HG02759 (cell line): Measurements from ENCODE around the gene CNPY2.
"Not testable (repeated sequence)": the region's sequence is repeated elsewhere in the genome, so short reads cannot be mapped to it uniquely, and the experiment has no call there.

Source experiments
- ATAC-seq: cut with Tn5 transposase; IDR thresholded peaks from one replicate; pipeline ENCODE4 v1.9.1; 2021; ENCODE audit warnings: mild to moderate bottlenecking, moderate library complexity; ENCODE audit not compliant: unreplicated experiment

The CNPY2 gene

DNA sequence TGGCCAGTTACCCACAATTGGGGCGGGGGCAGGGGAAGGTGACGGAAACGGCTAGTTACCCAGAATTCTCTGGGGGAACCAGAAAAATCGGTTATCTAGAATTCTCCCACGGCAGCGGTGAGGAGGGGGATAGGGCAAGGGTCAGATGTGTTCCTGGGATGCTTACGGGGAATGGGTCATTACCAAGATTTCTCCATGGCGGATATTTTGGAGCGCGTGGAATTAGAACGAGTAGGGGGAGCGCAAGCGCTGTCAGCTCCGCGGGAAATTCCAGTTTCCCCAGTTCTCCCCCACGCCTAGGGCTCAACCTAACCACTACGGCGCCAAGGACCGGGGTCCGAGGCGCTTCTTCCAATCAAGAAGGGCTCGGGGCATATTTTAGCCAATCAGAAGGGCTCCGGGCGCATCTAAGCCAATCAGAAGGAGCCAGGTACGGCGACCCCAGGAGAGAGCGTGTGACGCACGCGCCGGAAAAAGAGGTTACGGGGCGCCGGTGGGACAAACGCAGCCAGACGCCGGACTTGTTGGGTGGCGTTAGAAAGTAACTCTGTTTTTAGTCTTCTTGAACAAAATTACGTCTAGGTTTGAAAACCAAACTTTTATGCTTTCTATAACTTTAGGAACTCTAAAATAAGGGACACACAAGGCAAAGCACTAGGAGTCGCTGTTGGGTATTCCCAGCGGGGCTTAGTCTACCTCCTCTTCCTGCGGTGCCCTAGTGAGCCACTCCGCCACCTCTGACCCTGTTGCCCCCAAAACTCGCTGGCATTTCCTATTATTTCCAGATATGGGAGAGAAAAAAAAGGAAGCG lies 18.1 kb upstream of the CNPY2 start, which contains the start of gene PAN2:
Gene PAN2, minus strand, starts transcription at position 322 of the 811 bp plus-strand sequence. CDS start 906 bp downstream, outside the sequence.
- ATAC-seq = peak; percentile 89

DNA sequence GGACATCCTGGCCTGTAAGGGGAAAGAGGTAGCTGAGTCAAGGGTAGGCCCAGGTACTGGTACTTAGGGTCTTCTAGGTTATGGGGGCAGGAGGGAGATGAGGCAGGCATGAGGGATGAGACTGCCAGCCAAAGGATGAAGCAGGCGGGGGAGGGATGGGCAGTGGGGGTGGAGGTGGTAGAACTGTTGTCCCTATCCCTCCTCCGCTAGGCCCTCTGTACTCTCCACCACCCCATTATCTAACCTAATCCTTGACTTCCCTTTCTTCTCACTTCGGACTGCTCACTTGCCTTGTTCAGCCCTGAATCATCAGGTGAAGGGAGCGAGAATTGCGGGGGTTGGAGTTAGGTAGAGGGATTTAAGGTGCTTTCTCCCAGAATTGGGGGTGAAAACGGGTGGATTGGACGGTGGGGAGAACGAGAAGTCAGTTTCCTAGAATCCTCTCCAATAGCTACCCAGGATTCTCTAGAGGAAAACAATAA lies 17.4 kb upstream of the CNPY2 start:
- no peak for ATAC-seq

DNA sequence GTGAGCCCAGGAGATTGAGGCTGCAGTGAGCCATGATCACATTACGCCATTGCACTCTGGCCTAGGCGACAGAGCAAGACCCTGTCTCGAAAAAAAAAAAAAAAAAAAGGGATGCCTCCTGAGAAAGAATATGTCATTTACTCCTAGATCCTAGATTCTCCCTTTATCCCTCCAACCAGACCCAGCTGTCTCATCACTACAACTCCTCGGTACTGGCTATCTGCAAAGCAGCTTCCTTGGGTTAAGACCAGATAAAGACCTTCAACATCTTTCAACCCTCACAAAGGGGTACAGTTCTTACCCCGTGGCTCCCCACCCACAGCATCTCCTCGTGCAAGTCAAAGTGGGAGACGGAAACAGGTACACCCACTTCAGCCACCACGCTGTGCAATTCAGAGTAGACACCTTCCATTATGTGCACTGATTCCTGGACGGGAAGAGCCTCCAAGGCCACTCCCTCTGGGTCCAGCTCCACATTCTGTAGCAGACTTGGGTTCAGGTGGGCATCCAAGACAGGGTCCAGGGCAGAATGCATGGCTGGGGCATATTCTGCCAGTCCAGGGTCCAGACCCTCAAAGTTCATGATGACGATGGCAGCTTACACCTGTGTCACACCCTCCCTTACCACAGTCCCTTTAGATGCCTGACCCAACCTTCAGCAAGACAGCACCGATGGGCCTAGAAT lies 16.9 kb upstream of the CNPY2 start:
- ATAC-seq = no peak

DNA sequence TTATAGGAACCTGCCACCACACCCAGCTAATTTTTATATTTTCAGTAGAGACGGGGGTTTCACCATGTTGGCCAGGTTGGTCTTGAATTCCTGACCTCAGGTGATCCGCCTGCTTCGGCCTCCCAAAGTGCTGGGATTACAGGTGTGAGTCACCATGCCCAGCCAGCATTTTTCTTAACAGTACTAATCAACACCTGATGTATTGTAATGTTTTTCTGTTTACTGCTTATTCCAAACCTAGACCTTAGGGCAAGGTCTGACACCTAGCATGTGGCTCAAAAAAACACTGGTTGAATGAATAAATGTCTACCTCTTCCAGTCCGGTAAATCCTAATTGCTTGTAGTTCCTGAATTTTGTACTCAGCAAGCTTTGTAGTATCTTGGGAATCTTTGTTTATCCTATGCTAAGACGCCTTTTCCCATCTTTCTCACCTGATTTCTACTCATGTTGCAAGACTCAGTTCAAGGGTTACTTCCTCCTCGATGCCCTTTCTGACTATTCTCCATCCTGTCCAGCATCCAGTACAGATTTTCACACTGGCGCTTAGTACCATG lies 15.2 kb upstream of the CNPY2 start:
- ATAC-seq = no peak

DNA sequence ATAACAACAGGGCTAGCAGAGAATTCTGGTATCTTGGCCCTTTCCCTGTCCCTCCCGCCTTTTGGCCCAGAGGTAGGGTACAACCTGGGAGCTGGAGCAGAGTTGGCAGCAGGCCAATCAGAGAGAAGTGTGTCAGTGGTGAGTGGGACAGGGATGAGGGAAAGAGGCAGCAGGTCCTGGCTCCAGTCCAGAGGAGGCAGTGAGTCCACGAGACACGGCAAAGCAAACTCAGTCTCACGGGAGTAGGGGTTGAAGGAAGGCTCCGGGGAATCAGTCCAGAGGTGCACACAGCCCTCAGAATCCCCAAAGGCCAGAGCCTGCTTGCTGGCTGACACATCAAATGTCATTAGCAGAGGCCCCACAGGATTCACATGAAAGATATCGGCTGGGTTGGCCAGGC lies 10.7 kb upstream of the CNPY2 start:
- no peak for ATAC-seq

DNA sequence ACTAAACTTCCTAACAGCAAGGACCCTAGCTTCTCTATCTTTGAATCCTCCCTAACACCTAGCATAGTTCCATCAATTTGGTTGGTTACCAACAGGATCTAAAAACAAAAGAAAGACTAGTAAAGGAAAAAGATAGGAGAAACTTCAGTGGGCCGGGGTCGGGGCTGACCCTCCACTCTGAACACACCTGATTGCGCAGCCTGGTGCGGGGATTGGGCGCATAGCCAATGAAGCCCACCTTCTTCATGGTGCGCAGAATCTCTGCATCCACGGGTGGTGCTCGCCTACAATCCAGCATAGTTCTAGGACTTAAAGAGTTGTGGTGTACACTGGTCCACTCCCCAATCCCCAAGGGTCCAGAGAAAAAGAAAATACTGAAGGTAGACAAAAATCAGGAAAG lies 10.3 kb upstream of the CNPY2 start:
- ATAC-seq = no peak

DNA sequence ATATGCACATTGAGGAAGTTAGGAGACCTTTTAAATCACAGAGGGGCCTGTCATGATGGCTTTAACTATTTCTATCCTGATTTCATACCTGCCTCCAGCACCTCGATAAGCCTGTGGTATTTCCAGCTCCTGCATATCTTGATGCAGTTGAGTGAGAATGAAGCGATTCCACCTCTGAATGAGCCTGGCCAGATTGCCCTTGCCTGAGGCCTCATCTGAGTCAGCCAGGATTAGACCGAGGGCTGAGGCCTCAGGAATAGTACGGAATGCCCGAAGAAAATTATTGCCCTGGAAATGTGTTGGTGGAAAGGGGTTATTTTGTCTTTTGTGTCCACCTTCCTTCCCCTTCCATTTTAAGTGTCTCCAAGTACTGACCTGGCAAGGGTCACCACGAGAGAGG lies 8.4 kb upstream of the CNPY2 start:
- no peak for ATAC-seq

DNA sequence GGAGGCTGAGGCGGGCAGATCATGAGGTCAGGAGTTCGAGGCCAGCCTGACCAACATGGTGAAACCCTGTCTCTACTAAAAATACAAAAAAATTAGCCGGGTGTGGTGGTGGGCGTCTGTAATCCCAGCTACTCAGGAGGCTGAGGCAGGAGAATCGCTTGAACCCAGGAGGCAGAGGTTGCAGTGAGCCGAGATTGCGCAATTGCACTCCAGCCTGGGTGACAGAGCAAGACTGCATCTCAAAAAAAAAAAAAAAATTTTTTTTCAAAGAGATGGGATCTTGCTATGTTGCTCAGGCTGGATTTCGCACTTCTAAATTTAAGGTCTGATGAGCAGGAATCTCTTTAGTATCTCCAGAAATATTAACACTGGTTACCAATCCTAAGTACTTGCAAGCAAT lies 5.8 kb upstream of the CNPY2 start:
- ATAC-seq = not testable (repeated sequence)

DNA sequence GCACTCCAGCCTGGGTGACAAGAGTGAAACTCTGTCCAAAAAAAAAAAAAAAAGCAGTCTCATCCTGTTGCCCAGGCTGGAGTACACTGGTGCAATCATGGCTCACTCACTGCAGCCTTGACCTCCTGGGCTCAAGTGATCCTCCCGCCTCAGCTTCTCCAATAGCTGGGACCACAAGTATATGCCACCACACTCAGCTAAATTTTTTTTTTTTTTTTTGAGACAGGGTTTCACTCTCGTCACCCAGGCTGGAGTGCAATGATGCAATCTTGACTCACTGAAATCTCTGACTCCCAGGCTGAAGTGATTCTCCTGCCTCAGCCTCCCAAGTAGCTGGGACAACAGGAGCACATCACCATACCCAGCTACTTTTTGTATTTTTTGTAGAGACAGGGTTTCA lies 5.2 kb upstream of the CNPY2 start:
- ATAC-seq = no peak

DNA sequence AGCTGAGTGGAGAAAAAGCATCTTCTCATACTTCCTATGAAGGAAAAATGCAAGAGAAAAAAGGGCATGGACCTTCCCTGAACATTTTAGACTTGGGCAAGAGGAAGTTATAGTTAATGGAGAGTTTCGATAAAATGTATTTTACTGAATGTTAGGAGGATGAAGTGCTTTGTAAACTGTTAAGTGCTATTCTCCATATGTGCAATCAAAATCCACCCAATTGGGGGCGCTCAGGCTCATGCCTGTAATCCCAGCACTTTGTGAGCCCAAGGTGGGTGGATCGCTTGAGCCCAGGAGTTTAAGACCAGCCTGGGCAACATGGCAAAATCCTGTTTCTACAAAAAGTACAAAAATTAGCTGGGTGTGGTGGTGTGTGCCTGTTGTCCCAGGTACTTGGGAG lies 1.9 kb upstream of the CNPY2 start:
- no peak for ATAC-seq

DNA sequence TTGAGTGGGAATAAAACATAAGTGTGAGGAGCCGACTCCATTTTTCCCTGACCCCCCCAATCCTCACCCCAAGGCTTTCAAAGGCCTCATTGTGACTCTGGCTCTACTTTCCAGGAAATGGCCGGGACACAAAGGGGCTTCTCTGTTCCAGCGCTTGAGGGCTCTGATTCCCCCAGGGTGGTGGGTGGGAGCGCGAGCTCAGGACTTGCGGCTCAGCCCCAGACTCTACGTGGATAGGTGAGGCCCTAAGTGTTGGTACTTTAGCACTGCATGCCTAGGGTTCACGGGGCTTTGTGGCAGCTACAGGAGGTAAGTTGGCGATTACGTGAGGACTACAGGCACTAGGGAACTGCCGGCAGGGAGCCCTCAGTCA lies 553 bp downstream of the CNPY2 start:
- no peak for ATAC-seq

DNA sequence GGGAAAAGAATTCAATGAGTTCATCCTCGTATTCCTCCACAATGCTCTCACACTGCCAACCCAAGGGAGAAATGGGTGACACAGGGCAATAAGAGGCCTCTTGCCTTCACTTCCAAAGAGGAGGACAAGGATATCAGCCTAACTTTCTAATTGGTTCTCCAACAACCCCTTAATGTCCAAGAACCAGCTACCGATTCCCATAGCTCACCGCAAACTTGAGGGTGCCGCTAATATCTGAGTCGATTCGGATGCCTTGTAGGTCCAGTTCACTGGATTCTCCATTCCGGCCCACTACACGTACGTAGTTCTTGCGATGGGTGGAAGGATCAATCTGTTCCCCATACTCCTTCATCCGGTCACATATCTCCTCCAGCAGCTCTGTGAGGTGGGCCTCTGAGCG lies 4.8 kb downstream of the CNPY2 start:
- ATAC-seq = no peak

DNA sequence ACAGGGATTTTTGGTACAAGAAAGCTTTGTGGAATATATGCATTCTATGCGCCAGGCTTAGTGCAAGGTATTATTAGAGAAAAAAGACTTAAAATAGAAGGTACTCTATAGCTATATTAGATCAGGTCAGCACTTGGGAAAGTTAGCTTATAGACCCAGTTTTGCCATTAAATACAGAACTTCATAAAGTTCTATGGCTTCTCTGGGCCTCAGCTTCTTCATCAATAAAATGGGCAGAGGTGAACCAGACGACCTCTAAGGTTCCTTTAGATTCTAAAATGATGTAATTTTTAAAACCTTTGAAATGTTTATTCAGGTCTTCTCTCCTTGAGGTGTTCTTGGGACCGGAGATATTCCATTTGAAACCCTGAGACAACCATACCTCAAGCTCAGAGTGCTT lies 7.1 kb downstream of the CNPY2 start:
- ATAC-seq = no peak

DNA sequence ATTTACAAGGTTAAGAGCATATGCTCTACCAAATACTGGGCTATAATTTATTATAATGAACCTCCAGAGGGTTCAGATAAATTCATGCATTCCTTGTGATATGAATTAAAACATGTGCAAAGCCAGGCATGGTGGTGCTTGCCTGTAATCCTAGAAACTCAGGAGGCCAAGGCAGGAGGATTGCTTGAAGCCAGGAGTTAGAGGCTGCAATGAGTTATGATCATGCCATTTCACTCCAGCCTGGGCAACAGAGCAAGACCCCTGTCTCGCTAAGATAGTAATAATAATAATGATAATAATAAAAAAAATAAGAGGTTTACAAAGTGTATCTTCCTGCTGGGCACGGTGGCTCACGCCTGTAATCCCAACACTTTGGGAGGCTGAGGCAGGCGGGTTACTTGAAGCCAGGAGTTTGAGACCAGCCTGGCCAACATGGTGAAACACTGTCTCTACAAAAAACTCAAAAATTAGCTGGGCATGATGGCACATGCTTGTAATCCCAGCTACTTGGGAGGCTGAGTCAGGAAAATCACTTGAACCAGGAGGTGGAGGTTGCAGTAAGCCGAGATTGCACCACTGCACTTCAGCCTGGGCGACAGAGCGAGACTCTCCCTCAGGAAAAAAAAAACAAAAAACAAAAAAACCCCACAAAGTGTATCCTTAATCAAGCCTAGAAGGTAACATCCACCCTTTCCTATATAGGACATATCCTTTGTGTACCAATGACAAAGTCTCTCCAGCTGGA lies 8.4 kb downstream of the CNPY2 start:
- no peak for ATAC-seq

DNA sequence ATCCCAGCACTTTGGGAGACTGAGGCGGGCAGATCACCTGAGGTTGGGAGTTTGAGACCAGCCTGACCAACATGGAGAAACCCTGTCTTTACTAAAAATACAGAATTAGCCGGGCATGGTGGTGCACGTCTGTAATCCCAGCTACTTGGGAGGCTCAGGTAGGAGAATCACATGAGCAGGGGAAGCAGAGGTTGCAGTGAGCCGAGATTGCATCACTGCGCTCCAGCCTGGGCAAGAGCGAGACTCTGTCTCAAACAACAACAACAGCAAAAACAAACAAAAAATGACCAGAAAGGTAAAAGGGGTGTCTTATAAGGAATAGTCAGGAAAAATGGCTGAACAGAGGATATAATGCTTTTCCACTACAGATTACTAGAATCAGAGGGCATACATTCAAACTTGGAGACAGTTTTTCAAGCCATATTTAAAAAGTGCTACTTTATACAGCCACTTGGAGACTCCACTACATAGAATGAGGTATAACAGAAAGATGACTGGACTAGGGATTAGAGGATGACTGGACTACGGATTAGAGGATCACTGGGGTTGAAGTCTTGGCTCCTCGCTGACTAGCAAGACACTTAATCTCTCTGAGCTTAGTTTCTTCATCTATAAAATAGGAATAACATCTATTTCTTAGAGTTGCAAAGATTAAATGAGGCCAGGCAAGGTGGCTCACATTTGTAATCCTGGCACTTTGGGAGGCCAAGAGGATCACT lies 10.8 kb downstream of the CNPY2 start:
- no peak for ATAC-seq

DNA sequence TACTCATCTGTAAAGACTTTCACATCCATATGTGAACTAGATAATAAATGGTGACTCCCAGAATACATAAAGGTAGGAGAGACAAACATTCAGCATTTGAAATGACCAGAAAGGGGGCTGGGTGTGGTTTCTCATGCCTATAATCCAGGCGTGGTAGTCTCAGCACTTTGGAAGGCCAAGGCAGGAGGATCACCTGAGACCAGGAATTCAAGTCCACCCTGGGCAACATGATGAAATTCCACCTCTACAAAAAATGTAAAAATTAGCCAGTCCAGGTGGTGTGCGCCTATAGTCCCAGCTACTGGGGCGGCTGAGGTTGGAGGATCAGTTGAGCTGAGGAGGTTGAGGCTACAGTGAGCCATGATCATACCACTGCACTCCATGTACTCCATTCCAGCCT lies 11.5 kb downstream of the CNPY2 start:
- no peak for ATAC-seq

DNA sequence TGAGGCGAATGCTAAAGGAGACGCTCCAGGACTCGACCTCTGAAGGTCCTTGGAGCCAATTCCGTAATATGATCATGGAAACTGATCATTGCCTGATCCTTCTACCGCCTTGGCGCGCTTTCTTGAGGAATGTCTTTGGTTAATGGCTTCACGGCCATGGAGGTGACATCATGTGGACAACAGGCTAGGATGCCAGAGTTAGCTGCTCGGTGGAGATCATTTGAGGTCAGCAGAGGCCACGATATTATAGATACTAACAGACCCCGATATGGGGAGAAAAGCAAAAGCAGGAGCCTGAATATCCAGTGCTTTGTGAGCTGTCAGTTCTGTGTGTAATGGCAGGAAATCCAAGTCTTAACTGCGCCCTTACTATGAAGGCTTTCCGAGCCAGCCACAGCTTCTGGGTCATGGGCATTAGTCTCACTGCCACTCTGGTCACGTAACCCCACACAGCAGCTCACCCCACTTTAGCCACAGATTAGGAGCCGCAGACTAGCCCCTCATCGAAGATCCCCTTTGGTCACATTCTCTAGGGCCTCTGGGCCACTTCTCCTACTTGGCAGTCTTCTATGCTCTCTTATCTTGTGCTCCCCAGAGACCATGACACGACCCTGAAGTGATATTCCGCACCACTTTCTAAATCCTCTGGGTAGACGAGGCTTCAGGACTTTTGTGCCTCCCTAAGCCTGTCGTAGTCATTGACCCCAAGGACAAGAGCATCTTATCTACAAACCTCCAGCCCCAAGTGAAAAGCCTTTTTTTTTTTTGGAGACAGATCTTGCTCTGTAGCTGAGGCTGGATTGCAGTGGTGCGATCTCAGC lies 14.9 kb downstream of the CNPY2 start:
- no peak for ATAC-seq

DNA sequence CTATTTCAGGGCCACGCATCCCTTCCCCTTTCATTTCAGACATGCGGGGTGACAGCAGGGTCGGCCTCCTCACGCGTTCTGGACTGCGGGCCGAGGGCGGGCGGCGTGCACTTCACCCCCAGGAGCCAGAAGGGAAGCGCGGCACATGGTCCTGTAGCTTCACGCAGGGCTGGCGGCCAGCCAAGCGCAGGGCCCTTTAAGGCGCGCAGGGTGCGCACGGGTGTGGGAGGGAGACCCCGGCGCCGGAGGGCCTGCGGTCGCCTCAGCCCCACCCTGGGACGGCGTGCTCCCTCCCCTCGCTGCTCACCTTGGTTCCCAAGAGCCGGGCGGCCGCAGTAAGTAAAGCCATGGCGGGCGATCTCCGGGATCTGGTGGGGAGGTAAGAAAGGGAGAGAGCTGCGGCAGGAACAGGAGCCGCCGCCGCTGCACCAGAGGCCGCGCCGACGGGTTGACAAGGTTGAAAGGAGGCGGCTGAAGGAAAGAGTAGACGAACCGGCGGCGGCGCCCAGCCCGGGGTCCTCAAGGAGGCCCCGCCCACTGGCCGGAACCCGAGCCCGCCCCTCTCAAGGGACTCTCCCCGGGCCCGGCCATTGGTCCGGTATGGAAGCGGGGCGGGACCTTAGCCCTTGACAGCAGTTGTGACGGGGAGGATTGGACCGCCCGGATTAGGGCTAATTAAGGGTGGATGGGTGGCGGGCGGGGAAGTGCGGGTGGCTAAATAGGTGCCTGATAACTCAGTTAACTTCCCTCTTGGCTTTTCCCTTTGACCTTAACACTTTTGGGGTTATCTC lies 15.7 kb downstream of the CNPY2 start, which contains the start of gene CS:
Gene CS, minus strand, starts transcription at position 478 of the 791 bp plus-strand sequence. Its CDS starts 129 bp downstream, at position 349.
- ATAC-seq = peak; percentile 92

DNA sequence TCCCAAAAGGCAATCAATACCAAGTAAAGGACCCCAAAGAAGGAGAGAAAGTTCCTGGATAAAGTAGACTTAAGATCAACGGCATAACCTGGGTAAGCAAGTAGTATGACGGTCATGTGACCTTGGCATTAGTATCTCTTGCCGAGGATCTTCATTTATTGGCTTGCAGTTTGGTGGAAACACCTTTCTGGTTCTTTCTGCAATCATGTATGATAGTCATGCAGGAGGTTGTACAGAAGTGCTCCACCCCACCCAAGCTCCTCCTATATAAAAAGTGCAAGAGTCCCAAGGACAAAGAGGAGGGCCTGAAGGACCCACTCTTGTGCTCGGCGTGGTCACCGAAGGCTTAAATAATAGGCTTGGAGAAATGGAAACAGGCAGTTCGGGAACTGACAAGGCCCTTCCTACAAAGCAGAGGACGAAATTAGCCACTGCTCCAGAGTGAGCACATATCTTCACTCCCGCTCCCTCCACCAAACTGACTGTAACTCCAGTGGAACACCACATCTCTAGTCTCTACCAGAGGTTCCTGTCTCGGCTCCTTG lies 16.4 kb downstream of the CNPY2 start:
- ATAC-seq = no peak
